ENCODE measurements around the gene SLC19A1.
A peak's percentile ranks its signal among the peaks of the same experiment; 100 is the strongest.

SLC19A1 gene

DNA sequence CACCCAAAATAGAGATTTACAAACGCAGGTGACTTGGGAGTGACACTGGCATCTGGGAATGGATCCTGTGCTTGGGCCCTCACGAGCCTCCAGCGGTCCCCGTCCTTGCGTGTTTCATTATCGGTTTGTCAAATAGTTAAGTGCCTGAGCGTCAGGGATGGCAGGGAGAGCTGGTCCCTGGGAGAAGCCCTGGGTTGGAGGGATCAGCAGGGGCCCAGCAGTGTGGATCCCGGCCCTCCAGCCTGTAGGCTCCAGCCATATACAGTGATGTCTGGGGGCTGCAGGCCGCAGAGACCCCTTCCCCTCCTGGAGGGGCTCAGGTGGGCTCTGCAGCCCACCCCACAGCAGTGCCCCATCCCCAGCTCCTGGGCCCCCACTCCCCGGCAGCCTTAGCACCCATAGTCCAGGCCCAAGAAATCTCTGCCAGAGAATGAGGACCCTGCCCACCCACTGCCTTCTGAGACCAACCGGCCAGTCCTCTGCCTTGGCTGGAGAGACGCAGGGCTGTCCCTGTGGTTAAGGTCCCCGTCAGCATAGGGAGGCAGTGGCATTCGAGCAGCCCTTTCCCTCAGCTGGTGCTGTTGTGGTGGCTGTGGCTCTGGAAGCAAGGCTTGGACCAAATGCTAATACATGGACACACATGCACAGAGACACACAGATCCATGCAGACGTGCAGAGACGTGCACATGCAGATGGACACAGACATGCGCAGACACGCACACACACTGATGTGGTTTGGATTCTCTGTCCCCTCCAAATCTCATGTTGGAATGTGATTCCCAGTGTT is 2.4 kb upstream of the SLC19A1 start:
- DNase-seq: no peak

DNA sequence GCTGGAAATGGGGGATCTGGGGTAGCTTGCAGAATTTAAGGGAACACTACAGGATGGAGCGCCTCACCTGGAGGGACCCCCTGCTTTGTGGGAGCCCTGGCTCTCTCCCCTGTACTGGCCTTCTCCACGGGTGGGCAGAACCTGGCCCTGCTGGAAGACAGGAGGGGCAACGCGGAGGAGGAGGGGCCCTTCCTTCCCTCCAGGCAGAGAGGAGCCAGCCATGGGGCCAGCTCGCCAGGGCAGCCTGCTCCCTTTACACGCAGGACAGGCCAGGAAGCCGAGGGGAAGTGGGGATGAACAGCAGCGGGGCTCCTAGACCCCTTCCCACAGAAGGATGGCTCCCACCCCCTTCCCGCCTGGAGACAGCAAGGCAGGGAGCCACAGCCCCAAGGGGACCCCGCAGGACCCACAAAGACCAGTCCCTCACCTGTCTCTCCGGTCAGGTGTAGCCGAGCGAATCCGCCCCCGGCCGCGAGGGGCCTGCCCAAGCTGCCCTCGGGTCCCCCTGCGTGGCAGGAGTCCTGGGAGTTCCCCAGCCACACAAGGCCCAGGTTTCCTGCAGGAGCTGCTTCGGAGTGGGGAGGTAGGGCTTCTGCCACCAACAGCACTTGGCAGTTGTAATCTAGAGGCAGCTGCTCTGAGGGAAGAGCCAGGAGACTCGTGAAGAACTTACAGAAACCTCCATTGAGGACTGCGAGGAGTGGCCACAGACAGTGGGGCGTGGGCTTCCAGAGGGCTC is 1.6 kb upstream of the SLC19A1 start:
- DNase-seq: no peak

- DNase-seq: no peak
Measured at GRCh38 chr21:45543371-45543709, 1.1 kb upstream of the SLC19A1 start.

- DNase-seq: no peak
Measured at GRCh38 chr21:45542667-45543370, 579 bp upstream of the SLC19A1 start.

DNA sequence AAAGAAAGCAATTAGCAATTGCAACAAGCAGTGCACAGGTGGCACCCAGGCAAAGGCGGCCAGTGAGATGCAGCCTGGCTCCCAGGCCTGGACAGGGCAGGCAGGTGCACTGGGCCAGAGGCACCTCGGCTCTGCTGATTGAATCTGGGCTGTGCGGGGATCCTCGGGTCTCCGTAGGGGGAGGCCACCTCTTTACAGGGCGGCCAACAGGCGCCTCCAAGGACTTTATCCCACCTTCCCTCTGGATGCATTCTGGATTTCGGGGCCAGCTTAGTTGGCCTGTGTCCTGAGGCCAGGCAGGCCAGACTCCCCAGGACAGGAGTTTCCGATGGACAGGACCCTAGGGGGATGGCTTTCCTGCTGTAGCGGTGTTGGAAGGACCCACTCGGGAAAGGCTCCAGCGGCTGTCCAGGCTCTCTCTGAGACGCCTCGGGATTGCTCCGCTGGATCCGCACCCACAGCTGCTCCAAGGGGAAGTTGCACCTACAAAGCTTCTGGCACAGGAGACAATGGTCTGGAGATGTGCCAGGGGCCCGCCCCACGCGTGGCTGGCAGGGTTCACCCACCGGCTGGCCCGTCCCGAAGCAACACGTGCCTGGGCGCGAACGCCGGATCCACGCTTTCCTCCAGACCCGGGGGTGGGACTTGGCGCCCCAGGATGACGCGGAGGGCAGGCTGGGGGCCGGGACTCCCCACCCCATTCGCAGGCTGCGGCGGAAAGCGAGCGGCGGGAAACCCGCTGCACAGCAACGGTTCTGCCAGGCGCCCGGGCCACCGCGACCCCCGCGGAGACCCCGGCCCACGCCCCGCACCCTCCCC is 810 bp downstream of the SLC19A1 start:
- DNase-seq: peak in 1 of 2 experiments; percentile 29

DNA sequence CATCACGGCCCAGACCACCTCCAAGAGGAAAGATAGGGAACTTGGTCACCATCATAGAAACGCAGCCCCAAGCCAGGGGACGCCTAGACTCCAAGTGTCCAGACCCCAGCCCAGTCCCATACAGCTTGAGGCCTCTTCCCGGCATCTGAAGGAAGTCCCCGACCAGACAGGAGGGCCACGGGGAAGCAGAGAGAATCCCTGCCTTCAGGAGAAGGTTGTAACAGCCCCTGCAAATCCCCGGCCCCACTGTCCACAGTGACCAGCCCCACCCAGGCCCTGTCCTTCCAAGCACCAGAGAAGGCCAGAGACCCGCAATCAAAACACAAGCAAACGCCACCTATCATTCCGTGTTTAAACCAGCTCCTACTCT is 1.7 kb downstream of the SLC19A1 start:
- DNase-seq: no peak

DNA sequence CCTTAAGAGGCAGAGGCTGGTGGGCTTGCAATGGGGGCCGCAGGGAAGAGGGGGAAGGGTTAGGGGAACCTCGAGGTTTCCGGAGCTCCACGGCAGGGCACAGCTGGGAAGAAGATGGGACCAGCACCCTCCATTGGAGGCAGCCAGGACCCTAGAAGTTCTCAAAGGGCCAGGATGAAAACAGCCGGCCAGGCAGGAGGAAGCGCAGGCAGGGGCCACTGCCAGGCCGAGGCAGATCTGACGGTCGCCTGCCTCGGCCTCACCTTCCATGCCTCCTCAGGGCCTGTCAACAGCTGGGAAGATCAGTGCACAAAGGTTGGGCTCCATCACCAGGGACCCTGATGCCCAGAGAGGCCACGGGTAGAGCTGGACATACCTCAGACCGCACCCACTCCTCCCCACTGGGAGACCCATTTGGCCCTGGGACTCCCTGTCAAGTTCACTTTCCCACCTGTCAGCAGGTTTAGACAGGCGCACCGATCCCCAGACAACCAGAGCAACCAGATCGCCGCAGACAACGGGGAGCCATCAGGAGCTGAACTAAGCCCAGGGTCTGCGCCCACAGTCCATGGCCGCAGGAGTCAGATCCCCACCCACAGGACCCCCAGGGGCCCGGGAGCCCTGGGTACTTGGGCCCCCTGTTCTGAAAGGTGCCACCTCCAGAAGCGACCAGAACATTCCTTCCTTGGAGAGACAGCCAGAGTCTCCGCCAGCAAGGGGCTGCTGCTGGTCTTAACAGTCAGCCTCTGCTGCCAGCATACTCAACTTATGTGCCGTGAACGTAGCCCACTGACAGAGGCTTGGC is 2.2 kb downstream of the SLC19A1 start:
- DNase-seq: no peak

GRCh38 chr21:45539046-45539795 is 3.0 kb downstream of the SLC19A1 start:
- DNase-seq: no peak

DNA sequence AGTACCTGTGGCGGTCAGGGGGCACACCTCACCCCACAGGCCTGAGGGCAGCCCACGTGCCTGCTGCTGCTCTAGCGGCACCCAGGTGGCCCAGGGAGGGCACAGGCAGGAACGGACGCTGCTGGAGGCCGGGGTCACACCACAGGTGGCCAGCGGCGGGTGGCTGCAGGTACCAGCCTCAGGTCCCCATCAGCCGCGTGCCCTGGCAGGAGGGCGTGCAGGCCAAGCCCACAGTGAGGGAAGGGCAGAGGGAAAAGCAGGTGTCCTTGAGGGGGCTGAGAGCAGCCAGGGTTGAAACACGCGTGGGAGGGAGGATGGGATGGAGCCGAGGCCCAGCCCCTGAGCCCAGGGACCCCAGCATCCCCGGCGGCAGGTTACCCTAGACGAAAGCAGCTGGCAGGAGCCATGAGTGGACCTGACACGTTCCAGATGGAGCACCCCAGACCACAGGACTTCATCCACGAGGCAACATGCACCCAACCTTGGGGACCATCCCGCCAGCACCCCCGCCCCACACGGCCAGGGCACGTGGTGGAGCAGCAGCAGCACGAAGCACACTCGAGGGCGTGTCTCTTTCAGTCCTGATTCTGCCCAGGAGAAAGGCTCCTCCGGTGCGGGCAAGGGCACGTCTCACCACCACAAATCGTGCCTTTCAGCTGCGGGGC is 3.7 kb downstream of the SLC19A1 start:
- no peak for DNase-seq

- DNase-seq: no peak
Measured at GRCh38 chr21:45537746-45538291, 4.4 kb downstream of the SLC19A1 start.

GRCh38 chr21:45537111-45537745 is 5.0 kb downstream of the SLC19A1 start:
- DNase-seq: no peak

- no peak for DNase-seq
Measured at GRCh38 chr21:45536301-45537081, 5.7 kb downstream of the SLC19A1 start.

DNA sequence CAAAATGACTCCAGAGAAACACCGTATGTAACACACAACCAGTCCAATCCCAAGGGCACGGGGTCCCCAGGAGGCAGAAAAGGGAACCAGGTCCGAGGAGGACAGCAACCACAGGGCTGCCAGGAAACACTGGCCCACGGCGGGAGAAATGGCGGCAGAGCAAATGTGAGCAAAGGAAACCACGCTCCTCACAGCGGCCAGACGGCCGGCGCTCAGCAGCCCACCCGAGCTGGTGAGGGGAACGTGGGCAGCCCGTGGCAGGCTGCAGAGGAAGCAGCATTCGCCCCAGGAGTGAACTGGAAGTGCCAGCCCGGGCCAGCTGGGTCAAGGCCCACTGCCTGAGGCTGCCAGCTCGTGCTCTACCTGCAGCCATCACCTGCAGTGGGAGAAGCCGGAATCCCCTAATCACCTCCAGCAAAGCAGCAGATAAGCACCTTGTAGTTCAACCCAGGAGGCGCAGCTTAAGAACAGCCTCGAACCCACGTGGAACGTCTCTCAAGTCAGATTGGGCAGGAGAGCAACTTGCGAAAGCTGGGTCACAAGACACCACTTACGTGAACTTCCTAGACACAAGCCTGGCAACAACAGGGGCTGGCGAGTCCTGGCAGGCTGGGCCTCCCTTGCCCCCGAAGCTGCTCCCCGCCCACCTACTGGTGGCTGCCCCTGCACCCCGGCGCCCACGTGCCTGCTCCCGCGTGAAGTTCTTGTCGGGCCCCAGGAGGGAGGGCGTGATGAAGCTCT is 6.7 kb downstream of the SLC19A1 start:
- DNase-seq: no peak

- DNase-seq: no peak
Measured at GRCh38 chr21:45534636-45535331, 7.5 kb downstream of the SLC19A1 start.

DNA sequence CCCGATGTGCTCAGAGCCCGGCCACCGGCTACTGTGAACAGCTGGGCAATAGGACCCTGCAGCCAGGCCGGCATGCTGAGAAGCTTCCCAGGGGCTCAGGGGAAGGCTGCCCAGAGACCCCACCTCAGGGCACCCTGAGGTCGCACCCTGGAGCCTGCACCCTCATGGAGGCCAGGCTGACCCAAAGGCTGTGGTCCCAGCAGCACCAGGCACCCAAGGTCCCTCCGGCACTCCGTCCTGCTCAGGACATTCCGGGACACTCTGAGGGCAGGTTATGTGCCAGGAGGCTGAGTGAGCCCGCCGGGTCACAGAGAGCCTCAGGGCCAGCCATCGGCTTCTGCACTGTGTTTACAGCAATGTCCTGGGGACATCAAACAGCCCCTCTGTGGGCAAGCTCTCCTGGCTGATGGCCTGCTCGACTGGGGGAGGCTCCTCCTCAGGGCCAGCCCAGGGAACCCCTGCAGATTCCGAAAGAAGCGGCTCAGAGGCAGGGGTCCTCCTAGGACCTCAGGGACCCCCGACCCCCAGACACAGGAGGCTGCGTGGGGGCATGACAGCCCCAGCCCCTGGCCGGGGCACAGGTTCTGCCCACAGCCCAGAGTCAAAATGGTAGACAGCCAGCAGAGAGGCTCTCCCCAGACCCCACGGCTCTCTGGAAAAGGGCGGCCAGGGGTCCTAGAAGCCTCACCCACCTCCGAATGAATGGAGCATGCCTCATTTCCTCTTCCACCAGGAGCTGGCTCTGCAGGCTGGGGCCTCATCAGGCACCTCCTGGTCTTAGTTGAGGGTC is 8.2 kb downstream of the SLC19A1 start:
- no peak for DNase-seq

DNA sequence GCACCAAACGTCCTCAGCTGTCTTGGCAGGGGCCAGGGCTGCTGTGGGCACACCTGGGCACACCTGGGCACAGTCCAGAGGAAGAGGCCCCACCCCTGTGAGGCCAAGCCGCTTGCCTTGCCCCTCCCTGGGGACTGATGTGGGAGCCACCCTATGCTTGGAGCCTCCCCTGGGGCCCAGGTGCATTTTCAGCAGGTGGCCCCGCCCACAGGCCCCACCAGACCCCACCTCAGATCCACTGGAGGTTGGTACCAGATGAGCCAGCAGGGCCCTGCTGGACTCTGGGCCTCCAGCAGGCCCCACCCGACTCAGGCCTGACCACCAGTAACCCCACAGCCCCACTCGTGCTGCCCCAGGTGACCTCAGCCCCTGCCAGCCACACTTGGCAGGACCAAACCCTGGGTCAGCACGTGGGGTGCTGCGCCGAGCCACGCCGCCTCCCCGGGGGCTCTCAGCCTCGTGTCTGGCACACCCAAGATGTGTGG is 8.8 kb downstream of the SLC19A1 start:
- no peak for DNase-seq

Measured in SHP77 (cell line).